CD4-positive, alpha-beta T cell treated with Interleukin-12 subunit alpha and Interleukin-12 subunit beta, for 1 hour (primary cell): ENCODE measurements around the gene LYSMD1.

Experiments used
- DNase-seq: peaks from one replicate; pipeline ENCODE4 v3.0.0-alpha.2; 2020

LYSMD1 gene

DNA sequence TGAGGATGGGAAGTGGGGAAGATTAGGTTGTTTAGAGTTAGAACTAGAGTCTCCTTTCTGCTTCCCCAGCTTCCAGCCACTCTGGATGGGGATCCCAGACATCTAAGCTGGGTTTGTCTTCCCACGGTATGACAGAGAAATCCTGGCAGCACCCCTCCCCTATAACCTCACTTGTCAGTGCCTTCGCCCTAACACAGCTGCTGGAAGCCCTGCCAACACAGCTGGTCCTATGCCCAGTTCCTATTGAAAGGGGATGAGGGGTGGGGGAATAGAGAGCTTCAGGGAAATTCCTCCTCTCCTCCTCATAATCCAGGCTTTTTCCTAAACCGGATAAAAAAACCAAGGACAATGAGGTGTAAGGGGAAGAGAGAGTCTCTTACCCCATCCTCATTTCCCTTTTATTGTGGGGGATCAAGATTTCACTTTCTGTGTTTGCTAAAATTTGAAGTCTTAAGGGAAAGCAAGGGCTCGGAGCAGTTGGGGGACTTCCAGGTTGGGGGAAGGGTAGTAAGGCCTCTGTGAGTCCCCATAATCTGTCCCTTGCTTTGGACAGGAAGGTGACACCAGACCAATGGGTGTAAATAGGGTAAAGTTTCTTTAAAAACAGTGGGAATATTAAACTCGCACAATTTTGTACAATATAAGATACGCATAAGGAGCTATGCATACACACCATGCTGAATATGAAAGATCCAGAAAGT lies 9.5 kb upstream of the LYSMD1 start:
- DNase-seq, result no peak

GRCh38 chr1:151171190-151171589 lies 5.5 kb upstream of the LYSMD1 start:
- no peak for DNase-seq

GRCh38 chr1:151167116-151167515 lies 1.4 kb upstream of the LYSMD1 start:
- DNase-seq, result no peak

GRCh38 chr1:151166505-151166956 lies 829 bp upstream of the LYSMD1 start:
- DNase-seq, result no peak

DNA sequence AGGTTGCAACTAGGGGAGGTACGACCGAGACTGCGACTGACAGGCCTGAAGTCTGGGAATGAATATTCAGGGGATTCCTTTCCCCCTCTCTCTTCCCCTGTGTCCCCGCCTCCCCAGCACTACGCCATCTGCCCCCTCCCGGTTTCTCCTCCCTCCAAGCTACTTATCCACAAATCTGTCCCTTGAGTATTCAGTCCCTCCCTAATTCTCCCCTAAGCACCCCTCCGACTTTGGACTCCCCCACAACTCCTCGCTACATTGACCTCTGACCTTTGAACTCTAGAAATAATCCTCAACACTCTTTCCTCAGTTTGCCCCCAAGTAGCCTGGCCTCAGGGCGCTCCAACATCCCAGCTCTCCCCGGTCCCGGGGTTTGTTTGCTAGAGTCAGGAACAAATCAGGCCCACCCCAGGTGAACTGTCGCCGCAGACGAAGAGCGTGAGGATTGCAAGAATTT lies 393 bp downstream of the LYSMD1 start:
- no peak for DNase-seq

GRCh38 chr1:151164732-151165280 lies 896 bp downstream of the LYSMD1 start:
- no peak for DNase-seq

DNA sequence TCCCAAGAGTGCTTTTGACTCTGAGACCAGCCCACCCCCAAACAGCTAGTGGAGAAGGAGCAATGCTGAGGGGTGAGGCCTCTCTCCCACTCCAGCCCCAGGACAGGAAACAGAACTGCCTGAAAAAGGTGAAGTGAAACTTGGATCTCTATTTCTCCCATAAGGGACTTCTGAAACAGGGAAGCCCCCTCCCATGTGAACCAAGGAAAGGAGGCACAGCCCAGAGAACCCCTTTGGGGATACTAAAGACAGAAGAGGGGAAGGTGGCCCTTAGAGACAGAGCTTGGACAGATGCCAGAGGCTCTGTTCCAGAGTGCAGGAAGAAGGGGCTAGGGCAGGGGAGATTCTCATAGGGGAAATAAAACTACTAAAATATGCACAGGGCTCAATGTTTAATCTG lies 6.3 kb downstream of the LYSMD1 start:
- no peak for DNase-seq

DNA sequence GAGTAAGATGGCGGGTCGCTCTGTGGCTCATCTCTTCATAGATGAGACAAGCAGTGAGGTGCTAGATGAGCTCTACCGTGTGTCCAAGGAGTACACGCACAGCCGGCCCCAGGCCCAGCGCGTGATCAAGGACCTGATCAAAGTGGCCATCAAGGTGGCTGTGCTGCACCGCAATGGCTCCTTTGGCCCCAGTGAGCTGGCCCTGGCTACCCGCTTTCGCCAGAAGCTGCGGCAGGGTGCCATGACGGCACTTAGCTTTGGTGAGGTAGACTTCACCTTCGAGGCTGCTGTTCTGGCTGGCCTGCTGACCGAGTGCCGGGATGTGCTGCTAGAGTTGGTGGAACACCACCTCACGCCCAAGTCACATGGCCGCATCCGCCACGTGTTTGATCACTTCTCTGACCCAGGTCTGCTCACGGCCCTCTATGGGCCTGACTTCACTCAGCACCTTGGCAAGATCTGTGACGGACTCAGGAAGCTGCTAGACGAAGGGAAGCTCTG lies 6.9 kb downstream of the LYSMD1 start:
- no peak for DNase-seq

GRCh38 chr1:151158326-151158725 lies 7.4 kb downstream of the LYSMD1 start:
- DNase-seq, result no peak

DNA sequence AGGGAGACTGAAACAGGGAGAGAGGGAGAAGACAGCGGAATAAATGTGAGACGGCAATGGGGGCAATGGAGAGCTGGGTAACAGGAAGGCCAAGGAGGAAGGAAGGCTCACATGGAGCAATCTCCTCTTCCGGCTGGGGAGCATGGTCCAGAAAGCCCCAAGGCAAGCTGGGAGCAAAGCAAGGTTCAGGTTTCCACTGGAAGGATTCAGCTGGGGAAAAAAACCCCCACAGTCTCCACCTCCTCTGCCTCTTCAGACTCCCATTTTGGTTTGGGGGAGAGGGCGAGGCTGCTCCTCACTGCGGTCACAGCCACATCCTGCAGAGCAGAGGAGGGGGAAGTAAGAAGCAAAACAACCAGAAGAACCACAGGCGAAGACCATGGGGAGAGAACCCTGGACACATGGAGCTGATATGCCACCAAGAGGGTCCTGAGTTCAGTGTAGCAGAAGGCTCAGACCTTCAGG lies 8.6 kb downstream of the LYSMD1 start:
- DNase-seq, result peak; percentile 67

DNA sequence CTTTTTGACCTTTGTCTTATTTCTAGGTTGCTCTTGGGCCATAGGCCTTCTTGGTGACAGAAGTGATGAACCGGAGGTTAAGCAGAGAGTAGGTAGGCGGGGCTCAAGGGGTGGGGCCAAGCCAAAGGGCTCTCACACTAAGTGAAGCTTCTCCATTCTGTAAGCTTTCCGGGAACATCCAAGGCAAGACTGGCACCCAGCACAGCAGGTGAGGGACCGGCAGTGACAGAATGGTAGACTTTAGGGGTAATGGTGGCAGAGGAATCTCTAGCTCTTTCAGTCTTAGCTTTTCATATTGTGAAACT lies 9.2 kb downstream of the LYSMD1 start, which contains the start of gene TNFAIP8L2:
TSS of gene TNFAIP8L2 (plus strand) at position 135 of the 305 bp plus-strand sequence. CDS start 2,049 bp downstream, outside the sequence.
- peak; percentile 74 for DNase-seq

DNA sequence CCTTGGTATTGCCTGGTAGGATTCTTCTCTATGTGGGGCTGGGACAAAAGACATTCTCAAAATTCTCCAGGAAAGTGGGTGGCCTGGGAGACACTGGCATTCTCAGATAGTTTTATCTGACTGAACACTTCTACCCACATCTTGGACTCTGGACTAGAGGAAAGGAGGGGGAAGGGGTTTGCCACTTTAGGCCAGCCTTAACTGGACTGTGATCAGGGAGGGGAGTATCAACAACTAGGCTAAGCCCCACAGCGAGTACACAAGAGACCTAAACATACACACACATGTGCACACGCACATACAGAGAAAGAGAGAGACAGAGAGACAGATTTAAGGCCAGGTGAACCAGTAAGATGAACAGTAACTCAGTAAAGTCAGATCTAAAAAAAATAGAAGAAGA lies 18.0 kb downstream of the LYSMD1 start:
- DNase-seq, result no peak

- DNase-seq, result no peak
These were observed 18.6 kb downstream of the LYSMD1 start for GRCh38 chr1:151147132-151147503.

DNA sequence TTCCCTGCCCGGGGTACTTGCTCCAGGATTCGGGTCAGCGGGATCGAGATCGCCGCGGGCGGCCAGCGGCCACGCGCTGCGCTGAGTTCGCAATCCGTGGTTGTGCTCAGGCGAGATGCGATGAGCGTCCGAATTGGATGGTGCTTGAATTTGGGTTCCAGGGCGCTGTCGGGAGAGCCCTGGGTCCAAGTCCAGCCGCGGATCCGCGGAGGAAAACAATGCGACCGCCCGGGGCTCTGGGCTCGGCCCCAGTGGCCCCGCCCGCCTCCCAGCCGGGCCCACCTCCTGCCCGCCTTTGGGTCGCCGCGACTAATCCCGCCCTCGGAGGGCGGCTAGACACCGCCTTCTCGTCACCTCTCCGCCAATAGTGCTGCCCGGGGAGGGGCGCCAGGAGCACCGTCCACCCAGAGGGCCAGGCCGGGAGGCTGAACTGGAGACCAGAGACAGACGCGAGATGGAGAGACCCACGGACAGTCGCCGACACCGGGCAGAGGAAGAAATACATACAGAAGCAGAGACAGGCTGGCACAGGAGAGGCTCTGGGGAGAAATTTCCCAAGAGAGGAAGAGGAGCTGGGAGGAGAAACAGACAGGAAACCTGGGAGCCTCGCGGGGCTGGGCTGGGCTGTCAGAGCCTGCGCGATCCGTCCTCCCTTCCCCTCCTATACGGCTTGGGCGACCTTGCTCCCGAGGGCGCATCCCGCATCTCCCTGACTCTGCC lies 19.1 kb downstream of the LYSMD1 start, which contains the start of gene SEMA6C:
TSS of gene SEMA6C (minus strand) at position 220 of the 720 bp plus-strand sequence. CDS start 4,010 bp downstream, outside the sequence.
- DNase-seq, result peak; percentile 88

DNA sequence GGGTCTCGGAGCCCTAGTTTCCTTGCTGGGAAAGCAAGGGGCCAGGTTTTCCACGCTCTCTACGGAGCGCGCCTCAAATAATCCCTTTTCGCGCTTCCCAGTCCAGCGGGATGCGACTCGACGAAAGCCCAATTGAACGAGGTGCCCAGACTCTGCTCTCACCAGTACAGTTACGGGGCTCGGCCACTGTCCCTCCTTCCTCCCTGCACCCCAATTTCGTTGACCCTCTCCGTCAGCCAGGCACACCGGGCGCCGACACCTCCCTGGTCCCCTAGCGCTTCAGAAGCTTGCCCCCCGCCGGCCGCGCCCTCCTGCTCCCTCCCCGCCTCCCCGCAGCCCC lies 19.7 kb downstream of the LYSMD1 start:
- no peak for DNase-seq

DNA sequence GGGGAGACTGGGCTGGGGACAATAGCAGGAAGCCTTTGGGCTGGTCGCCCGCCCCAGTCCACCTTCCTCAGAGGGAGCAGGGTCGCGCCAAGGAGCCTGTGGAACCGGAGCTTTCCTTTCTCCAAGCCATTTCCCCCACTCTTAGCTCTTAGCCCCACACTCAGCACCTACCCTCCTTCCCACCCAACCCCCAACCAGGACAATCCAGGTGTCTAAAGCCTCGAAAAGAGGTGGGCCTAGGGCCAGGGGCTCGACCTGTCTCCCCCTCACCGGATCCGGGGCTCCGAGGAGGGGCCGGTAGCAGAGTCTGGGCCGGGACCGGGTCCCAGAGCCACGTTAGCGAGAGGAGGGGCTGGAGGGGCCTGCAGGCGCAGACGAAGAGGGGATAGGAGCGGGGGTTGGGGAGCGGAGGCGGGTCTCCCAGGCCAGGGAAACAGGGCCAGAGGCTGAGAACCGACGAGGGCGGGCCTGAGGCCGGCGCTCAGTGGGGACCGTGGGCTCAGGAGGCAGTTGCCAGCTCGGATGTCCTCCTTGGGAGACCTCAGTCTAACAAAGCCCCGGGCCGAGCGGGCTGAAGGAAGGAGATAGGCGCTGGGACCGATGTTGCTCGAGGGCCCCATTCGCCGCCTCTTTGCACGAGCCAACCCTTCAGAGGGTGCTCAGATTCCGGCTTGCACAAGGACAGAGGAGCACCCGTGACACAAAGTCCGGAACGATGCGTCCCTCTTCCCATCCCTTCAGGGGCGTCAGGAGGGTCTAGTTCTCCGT lies 20.2 kb downstream of the LYSMD1 start:
- no peak for DNase-seq

- DNase-seq, result no peak
These were observed 21.0 kb downstream of the LYSMD1 start for GRCh38 chr1:151144474-151145303.

- no peak for DNase-seq
These were observed 21.7 kb downstream of the LYSMD1 start for GRCh38 chr1:151143986-151144385.

DNA sequence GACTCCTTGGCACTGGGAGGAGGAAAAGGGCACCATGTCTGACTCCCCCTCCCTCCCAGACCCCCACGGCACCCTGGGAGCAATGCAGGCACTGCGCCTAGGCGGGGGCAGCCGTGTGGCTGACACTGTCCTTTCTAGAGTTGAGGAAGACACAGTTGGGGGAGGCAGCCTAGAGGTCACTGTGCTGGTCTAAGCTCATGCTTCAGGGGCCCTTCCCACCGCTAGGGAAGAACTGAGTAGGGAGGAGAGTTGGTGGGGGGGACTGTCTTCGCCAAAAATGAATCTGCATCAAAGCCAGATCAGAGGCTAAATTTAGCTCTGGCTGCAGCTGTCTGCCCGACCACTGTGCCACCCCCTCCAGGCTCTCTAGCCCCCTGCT lies 22.7 kb downstream of the LYSMD1 start:
- DNase-seq, result no peak

- DNase-seq, result no peak
These were observed 23.2 kb downstream of the LYSMD1 start for GRCh38 chr1:151142411-151143056.

GRCh38 chr1:151137789-151138188 lies 27.9 kb downstream of the LYSMD1 start:
- DNase-seq, result no peak
